IMR-90 (cell line): Measurements from ENCODE around the gene GPC6. TPM values are rescaled to one million over a fixed set of nuclear protein-coding genes. Genes with fewer than 3 reads are reported as not detected.

ENCODE experiments used
- ATAC-seq: fragments of 200-7000 bp; cut with Tn5 transposase; 2 replicates; pipeline ENCODE4 v1.9.1; 2020; ENCODE audit warnings: low read depth, mild to moderate bottlenecking, moderate library complexity
- BruUV-seq: library from RNA; stranded (reverse); fragments of 400-500 nt; replicated peaks from 2 replicates; lab custom pipeline; 2021; lab: Mats Ljungman, UMichigan
- CTCF ChIA-PET: fragments of 300-600 bp; formaldehyde crosslinking; extraction: SDS; loops from one replicate; lab custom pipeline; 2021; ENCODE audit warnings: antibody characterized with exemption; lab: Yijun Ruan, JAX
- POLR2A ChIA-PET: fragments of 300-600 bp; sonication (Branson Sonifier 250); formaldehyde crosslinking; loops from one replicate; lab custom pipeline; 2022; ENCODE audit warnings: antibody characterized with exemption; ENCODE audit not compliant: unreplicated experiment; lab: Charles Lee
- DNase-seq: peaks from one replicate; pipeline ENCODE4 v3.0.0; 2013
- H2AFZ ChIP-seq: replicated peaks from 2 replicates; pipeline ENCODE3; 2013; ENCODE audit warnings: low read length, mild to moderate bottlenecking; ENCODE audit not compliant: poor library complexity
- H2AK5ac ChIP-seq: 2 replicates; pipeline ENCODE4 v1.6.1; 2013; ENCODE audit warnings: low read depth, low read length, inconsistent platforms
- H2AK9ac ChIP-seq: replicated peaks from 2 replicates; pipeline ENCODE3; 2013; ENCODE audit warnings: mild to moderate bottlenecking, low read depth, low read length, moderate library complexity; ENCODE audit not compliant: poor library complexity
- H2BK120ac ChIP-seq: 2 replicates; pipeline ENCODE4 v1.6.1; 2013; ENCODE audit warnings: low read depth, low read length, inconsistent platforms
- H2BK15ac ChIP-seq: 3 replicates; pipeline ENCODE4 v1.6.1; 2013; ENCODE audit warnings: low read depth, low read length, inconsistent platforms
- H2BK20ac ChIP-seq: 2 replicates; pipeline ENCODE4 v1.6.1; 2013; ENCODE audit warnings: low read depth, mild to moderate bottlenecking, inconsistent platforms, low read length, moderate library complexity
- H2BK5ac ChIP-seq: 2 replicates; pipeline ENCODE4 v1.6.1; 2013; ENCODE audit warnings: mild to moderate bottlenecking, low read depth, low read length, inconsistent platforms; ENCODE audit not compliant: poor library complexity, severe bottlenecking
- H3K14ac ChIP-seq: replicated peaks from 2 replicates; pipeline ENCODE4 v1.6.1; 2013; ENCODE audit warnings: low read depth, low read length, inconsistent platforms
- H3K18ac ChIP-seq: 2 replicates; pipeline ENCODE4 v1.6.1; 2013; ENCODE audit warnings: low read depth, low read length, control low read depth
- H3K23ac ChIP-seq: 2 replicates; pipeline ENCODE4 v1.6.1; 2013; ENCODE audit warnings: low read depth, low read length, inconsistent platforms
- H3K27ac ChIP-seq: 2 replicates; pipeline ENCODE4 v1.5.1; 2013; ENCODE audit warnings: mild to moderate bottlenecking, control low read depth, low read length; ENCODE audit not compliant: insufficient read depth
- H3K27me3 ChIP-seq: 2 replicates; pipeline ENCODE4 v1.6.1; 2013; ENCODE audit warnings: low read length; ENCODE audit not compliant: control insufficient read depth, insufficient read depth
- H3K36me3 ChIP-seq: 2 replicates; pipeline ENCODE4 v1.6.1; 2013; ENCODE audit warnings: low read length, mixed read lengths; ENCODE audit not compliant: control insufficient read depth, insufficient read depth
- H3K4ac ChIP-seq: 2 replicates; pipeline ENCODE4 v1.6.1; 2013; ENCODE audit warnings: low read depth, low read length, inconsistent platforms
- H3K4me1 ChIP-seq: 2 replicates; pipeline ENCODE4 v1.6.1; 2013; ENCODE audit warnings: low read length, mixed read lengths; ENCODE audit not compliant: control insufficient read depth, insufficient read depth
- H3K4me2 ChIP-seq: 2 replicates; pipeline ENCODE4 v1.6.1; 2013; ENCODE audit warnings: low read depth, mild to moderate bottlenecking, control low read depth, low read length, moderate library complexity
- H3K4me3 ChIP-seq: 2 replicates; pipeline ENCODE4 v1.5.1; 2013; ENCODE audit warnings: low read depth, mild to moderate bottlenecking, control low read depth, low read length, moderate library complexity; ENCODE audit not compliant: insufficient read depth
- H3K56ac ChIP-seq: 2 replicates; pipeline ENCODE4 v1.6.1; 2013; ENCODE audit warnings: low read length, inconsistent platforms; ENCODE audit not compliant: insufficient read depth; ENCODE audit errors: extremely low read depth
- H3K79me1 ChIP-seq, 2 experiments: 2 replicates each; pipeline ENCODE4 v1.6.1; 2013; ENCODE audit warnings: low read length in 2 of 2, inconsistent platforms in 1 of 2, low read depth in 1 of 2
- H3K9ac ChIP-seq: 2 replicates; pipeline ENCODE4 v1.6.1; 2013; ENCODE audit warnings: low read depth, low read length, control low read depth
- H3K9me1 ChIP-seq: 2 replicates; pipeline ENCODE4 v1.6.1; 2013; ENCODE audit warnings: low read length, inconsistent platforms; ENCODE audit not compliant: insufficient read depth
- H3K9me3 ChIP-seq: 2 replicates; pipeline ENCODE4 v1.6.1; 2013; ENCODE audit warnings: low read length; ENCODE audit not compliant: control insufficient read depth, insufficient read depth
- H4K20me1 ChIP-seq: 2 replicates; pipeline ENCODE4 v1.6.1; 2013; ENCODE audit warnings: low read length, inconsistent platforms; ENCODE audit not compliant: insufficient read depth
- H4K5ac ChIP-seq: 2 replicates; pipeline ENCODE4 v1.6.1; 2013; ENCODE audit warnings: mild to moderate bottlenecking, low read depth, low read length, control low read depth
- H4K8ac ChIP-seq, 2 experiments: 2 replicates each; pipeline ENCODE4 v1.6.1; 2013; ENCODE audit warnings: low read depth in 2 of 2, low read length in 2 of 2, control low read depth in 1 of 2, inconsistent platforms in 1 of 2
- H4K91ac ChIP-seq: 2 replicates; pipeline ENCODE4 v1.6.1; 2013; ENCODE audit warnings: low read depth, low read length, inconsistent platforms; ENCODE audit not compliant: insufficient read depth
- BHLHE40 ChIP-seq: fragments of 150-350 bp; IDR thresholded peaks from 2 replicates; pipeline ENCODE4 v1.6.1; 2016; ENCODE audit warnings: mild to moderate bottlenecking, low read depth, low read length
- CEBPB ChIP-seq: IDR thresholded peaks from 2 replicates; pipeline ENCODE4 v1.6.1; 2012; ENCODE audit warnings: low read depth, low read length, improper control_type of control experiment
- CHD1 ChIP-seq: IDR thresholded peaks from 2 replicates; pipeline ENCODE4 v1.6.1; 2012; ENCODE audit warnings: low read depth, low read length, improper control_type of control experiment
- FOS ChIP-seq: fragments of 150-350 bp; IDR thresholded peaks from 2 replicates; pipeline ENCODE4 v1.6.1; 2016; ENCODE audit warnings: low read depth, low read length
- MAFK ChIP-seq: IDR thresholded peaks from 2 replicates; pipeline ENCODE4 v1.6.1; 2012; ENCODE audit warnings: low read depth, low read length, improper control_type of control experiment
- MAZ ChIP-seq: IDR thresholded peaks from 2 replicates; pipeline ENCODE4 v1.6.1; 2012; ENCODE audit warnings: low read depth, mild to moderate bottlenecking, low read length, improper control_type of control experiment, moderate library complexity, borderline replicate concordance
- MXI1 ChIP-seq: IDR thresholded peaks from 2 replicates; pipeline ENCODE4 v1.6.1; 2012; ENCODE audit warnings: low read depth, mild to moderate bottlenecking, low read length, moderate library complexity, borderline replicate concordance
- NFE2L2 ChIP-seq: fragments of 150-350 bp; IDR thresholded peaks from 2 replicates; pipeline ENCODE4 v1.6.1; 2016; ENCODE audit warnings: low read depth, mild to moderate bottlenecking, low read length
- POLR2A ChIP-seq: IDR thresholded peaks from 2 replicates; pipeline ENCODE4 v1.6.1; 2012; ENCODE audit warnings: mild to moderate bottlenecking, low read depth, low read length
- RCOR1 ChIP-seq: IDR thresholded peaks from 2 replicates; pipeline ENCODE4 v1.6.1; 2012; ENCODE audit warnings: mild to moderate bottlenecking, low read length, improper control_type of control experiment; ENCODE audit not compliant: insufficient replicate concordance
- RFX5 ChIP-seq: IDR thresholded peaks from 2 replicates; pipeline ENCODE4 v1.8.0; 2012; ENCODE audit warnings: low read depth, mild to moderate bottlenecking, low read length, moderate library complexity
- SMC3 ChIP-seq: fragments of 150-350 bp; IDR thresholded peaks from 2 replicates; pipeline ENCODE4 v1.6.1; 2016; ENCODE audit warnings: low read depth, mild to moderate bottlenecking, antibody characterized with exemption, low read length, moderate library complexity
- WGBS, 2 experiments: methylation state at CpG; one replicate each; pipeline versions ENCODE4 v1.1.5 to v1.1.7; 2013; ENCODE audit warnings: missing lambda C conversion rate in 2 of 2; ENCODE audit not compliant: insufficient read length in 1 of 2; ENCODE audit errors: extremely low coverage in 2 of 2; 5-methylcytosine and 5-hydroxymethylcytosine counted together
- dilution Hi-C: fragments of 300-500 bp; cut with HindIII; formaldehyde crosslinking; loops from one replicate; pipeline ENCODE4 v1.14.3; 2018; ENCODE audit warnings: low sequenced_read_pairs; ENCODE audit not compliant: unreplicated experiment
- in situ Hi-C: fragments of 300-500 bp; cut with MboI; formaldehyde crosslinking; loops from 3 replicates; pipeline ENCODE4 v1.14.3; 2019; ENCODE audit warnings: low sequenced_read_pairs, inconsistent platforms, mixed read lengths
- intact Hi-C: fragments of 100-400 bp; cut with micrococcal nuclease; formaldehyde crosslinking; loops from 2 replicates; pipeline ENCODE4 v1.10.0; 2022
- polyA plus RNA-seq, 3 experiments: library from polyadenylated mRNA; depleted of rRNA; stranded (reverse); fragments of >200 nt; gene quantifications; 2 replicates each; pipeline ENCODE4 v1.2.3, GENCODE V29; 2012; ENCODE audit warnings: low replicate concordance in 1 of 3
- total RNA-seq: library from RNA; depleted of rRNA; stranded (reverse); fragments of >200 nt; gene quantifications from 2 replicates; pipeline ENCODE4 v1.2.3, GENCODE V29; 2012
- TF ChIP-seq, protein P1 (sequence below): fragments of 150-350 bp; IDR thresholded peaks from 2 replicates; pipeline ENCODE4 v1.6.1; 2016; ENCODE audit warnings: low read depth, mild to moderate bottlenecking, low read length, moderate library complexity, borderline replicate concordance
- TF ChIP-seq, protein P2 (sequence below): fragments of 150-350 bp; IDR thresholded peaks from 2 replicates; pipeline ENCODE4 v1.6.1; 2017; ENCODE audit warnings: mild to moderate bottlenecking, antibody characterized with exemption, low read length, low read depth

The GPC6 gene
- total and polyA plus RNA-seq, 2 of the 4 experiments (the other 2 are of a cell fraction): 14.9 to 39.4 TPM

DNA sequence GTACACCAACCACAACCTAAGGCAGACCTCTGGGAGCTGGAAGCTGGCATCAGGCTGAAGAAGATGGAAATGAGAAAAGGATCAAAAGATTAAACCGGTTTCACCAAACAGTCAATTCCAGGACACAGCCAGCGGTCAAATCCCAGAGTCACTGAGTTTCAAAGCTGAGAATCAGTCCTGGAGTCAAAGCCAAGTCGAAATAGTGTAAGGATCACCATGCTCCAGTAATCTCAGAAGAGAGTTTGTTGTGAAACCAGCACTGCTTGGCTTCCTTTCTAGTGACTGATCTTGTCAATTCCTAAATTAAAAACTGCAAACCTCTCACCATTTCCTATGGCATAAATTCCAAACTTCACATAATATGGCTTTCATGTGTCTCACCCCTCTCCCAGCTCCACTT is 198.8 kb downstream of the GPC6 start:
- ATAC-seq (no peak), DNase-seq (no peak)
- no peaks in the 10 kb centered on the region for H3K27me3 ChIP-seq
- TF ChIP-seq POLR2A (no peak), CEBPB (no peak), SMC3 (no peak), MAZ (no peak), MXI1 (no peak), NFE2L2 (no peak), RFX5 (no peak), BHLHE40 (no peak), CHD1 (no peak), RCOR1 (no peak), MAFK (no peak), FOS (no peak)
- TF ChIP-seq, protein P1, sequence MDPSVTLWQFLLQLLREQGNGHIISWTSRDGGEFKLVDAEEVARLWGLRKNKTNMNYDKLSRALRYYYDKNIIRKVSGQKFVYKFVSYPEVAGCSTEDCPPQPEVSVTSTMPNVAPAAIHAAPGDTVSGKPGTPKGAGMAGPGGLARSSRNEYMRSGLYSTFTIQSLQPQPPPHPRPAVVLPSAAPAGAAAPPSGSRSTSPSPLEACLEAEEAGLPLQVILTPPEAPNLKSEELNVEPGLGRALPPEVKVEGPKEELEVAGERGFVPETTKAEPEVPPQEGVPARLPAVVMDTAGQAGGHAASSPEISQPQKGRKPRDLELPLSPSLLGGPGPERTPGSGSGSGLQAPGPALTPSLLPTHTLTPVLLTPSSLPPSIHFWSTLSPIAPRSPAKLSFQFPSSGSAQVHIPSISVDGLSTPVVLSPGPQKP: no peak
- TF ChIP-seq, protein P2, sequence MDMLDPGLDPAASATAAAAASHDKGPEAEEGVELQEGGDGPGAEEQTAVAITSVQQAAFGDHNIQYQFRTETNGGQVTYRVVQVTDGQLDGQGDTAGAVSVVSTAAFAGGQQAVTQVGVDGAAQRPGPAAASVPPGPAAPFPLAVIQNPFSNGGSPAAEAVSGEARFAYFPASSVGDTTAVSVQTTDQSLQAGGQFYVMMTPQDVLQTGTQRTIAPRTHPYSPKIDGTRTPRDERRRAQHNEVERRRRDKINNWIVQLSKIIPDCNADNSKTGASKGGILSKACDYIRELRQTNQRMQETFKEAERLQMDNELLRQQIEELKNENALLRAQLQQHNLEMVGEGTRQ: no peak
- H2BK120ac ChIP-seq: no peak overlapping the region
- H3K56ac ChIP-seq: no peak overlapping the region
- dilution Hi-C loops: no loop called here
- no peak overlapping the region for H3K4ac ChIP-seq
- no peaks in the 10 kb centered on the region for H3K4me1 ChIP-seq
- H3K79me1 ChIP-seq: no peaks in the 10 kb centered on the region
- no peak overlapping the region for H3K23ac ChIP-seq
- ChIA-PET CTCF (no interaction called here), POLR2A (no interaction called here)
- H4K20me1 ChIP-seq: no peaks in the 10 kb centered on the region
- H4K91ac ChIP-seq: no peak overlapping the region
- no peak overlapping the region for H4K5ac ChIP-seq
- intact Hi-C loops: no loop called here
- H3K14ac ChIP-seq: no peak overlapping the region
- H3K9me1 ChIP-seq: no peaks in the 10 kb centered on the region
- 60% methylated on average over 1 of the region's 3 CpGs; no CpG with 5 or more reads in 1 of the 2 experiments for WGBS, 2 experiments
- BruUV-seq: no TSS peak
- H3K18ac ChIP-seq: no peak overlapping the region
- no peak overlapping the region for H3K4me2 ChIP-seq
- H2AK9ac ChIP-seq: no peak overlapping the region
- H2BK15ac ChIP-seq: no peak overlapping the region
- H4K8ac ChIP-seq: no peak overlapping the region
- H3K9me3 ChIP-seq: no peaks in the 10 kb centered on the region
- no peak overlapping the region for H2AFZ ChIP-seq
- H2BK5ac ChIP-seq: no peak overlapping the region
- H2AK5ac ChIP-seq: no peak overlapping the region
- no peak overlapping the region for H3K4me3 ChIP-seq
- in situ Hi-C loops: no loop called here
- H3K27ac ChIP-seq: no peak overlapping the region
- H3K36me3 ChIP-seq: no peaks in the 10 kb centered on the region
- no peak overlapping the region for H2BK20ac ChIP-seq
- H3K9ac ChIP-seq: no peak overlapping the region
